CD4-positive, alpha-beta T cell (primary cell): ENCODE results near the gene VAPB. TPM values are rescaled to one million over a fixed set of nuclear protein-coding genes. Genes with fewer than 3 reads are reported as not detected.
A peak's percentile ranks its signal among the peaks of the same experiment; 100 is the strongest.

Source experiments
- ATAC-seq: fragments of 200-7000 bp; cut with Tn5 transposase; one replicate; pipeline ENCODE4 v1.10.0; 2022; ENCODE audit warnings: mild to moderate bottlenecking; ENCODE audit not compliant: poor library complexity
- CTCF ChIA-PET: fragments of 350-600 bp; sonication (Branson Sonifier 250); formaldehyde crosslinking; loops from one replicate; lab custom pipeline; 2021; ENCODE audit warnings: antibody characterized with exemption, inconsistent platforms; lab: Charles Lee
- POLR2A ChIA-PET: fragments of 350-600 bp; sonication (Branson Sonifier 250); formaldehyde crosslinking; loops from one replicate; lab custom pipeline; 2021; ENCODE audit warnings: antibody characterized with exemption, inconsistent platforms; lab: Charles Lee
- DNase-seq, 14 experiments: peaks; one replicate each; pipeline ENCODE4 v3.0.0-alpha.2; 2013 to 2020; ENCODE audit warnings: mixed read lengths in 2 of 14
- H3K27ac ChIP-seq, 2 donors: one replicate each; pipeline versions ENCODE4 v1.5.1 to v1.7.0; 2013; ENCODE audit warnings: low read length in 2 of 2, low read depth in 1 of 2, mild to moderate bottlenecking in 1 of 2
- H3K27me3 ChIP-seq, 2 experiments: 1 replicate in 1 of 2; 2 replicates in 1 of 2; pipeline versions ENCODE4 v1.6.1 to v1.7.0; 2013; ENCODE audit warnings: low read length in 2 of 2, control low read depth in 1 of 2, mild to moderate bottlenecking in 1 of 2, moderate library complexity in 1 of 2; ENCODE audit not compliant: insufficient read depth in 2 of 2, control insufficient read depth in 1 of 2
- H3K36me3 ChIP-seq: one replicate; pipeline ENCODE4 v1.6.1; 2013; ENCODE audit warnings: low read length, control low read depth; ENCODE audit not compliant: insufficient read depth
- H3K4me1 ChIP-seq: one replicate; pipeline ENCODE4 v1.6.1; 2013; ENCODE audit warnings: low read length, control low read depth; ENCODE audit not compliant: insufficient read depth
- H3K4me3 ChIP-seq: one replicate; pipeline ENCODE4 v1.5.1; 2013; ENCODE audit warnings: mild to moderate bottlenecking, low read length, moderate library complexity
- H3K9me3 ChIP-seq, 2 experiments: 1 replicate in 1 of 2; 2 replicates in 1 of 2; pipeline versions ENCODE4 v1.6.1 to v1.7.0; 2013; ENCODE audit warnings: low read length in 2 of 2, mild to moderate bottlenecking in 2 of 2, control low read depth in 1 of 2, moderate library complexity in 1 of 2; ENCODE audit not compliant: control insufficient read depth in 1 of 2, insufficient read depth in 1 of 2
- H3K27ac Mint-ChIP-seq: one replicate; pipeline ENCODE4 v1.8.0; 2020; ENCODE audit warnings: mixed read lengths
- H3K27me3 Mint-ChIP-seq: one replicate; pipeline ENCODE4 v1.8.0; 2021; ENCODE audit warnings: mixed read lengths
- H3K36me3 Mint-ChIP-seq: one replicate; pipeline ENCODE4 v1.8.0; 2021; ENCODE audit warnings: low read depth, mixed read lengths
- H3K4me1 Mint-ChIP-seq: one replicate; pipeline ENCODE4 v1.8.0; 2021; ENCODE audit warnings: low read depth, mixed read lengths
- H3K4me3 Mint-ChIP-seq: one replicate; pipeline ENCODE4 v1.8.0; 2020; ENCODE audit warnings: mild to moderate bottlenecking, mixed read lengths
- H3K9me3 Mint-ChIP-seq: one replicate; pipeline ENCODE4 v1.8.0; 2020; ENCODE audit warnings: mixed read lengths
- intact Hi-C, 2 experiments: fragments of 100-400 bp; cut with DNase I in 1 of 2; cut with micrococcal nuclease in 1 of 2; formaldehyde crosslinking; loops; one replicate each; pipeline versions ENCODE4 v1.15.1 to v1.9.0; 2023 to 2025; cut with DNase I, micrococcal nuclease
- total RNA-seq, 174 experiments: library from RNA in 2 of 174; stranded (reverse) in 2 of 174; gene quantifications; one replicate each; pipeline ENCODE4 v1.2.3 and lab custom pipeline; 2021 to 2026
- TF ChIP-seq, protein P1 (sequence below): fragments of 200-600 bp; IDR thresholded peaks from one replicate; pipeline ENCODE4 v1.8.0; 2022; ENCODE audit warnings: antibody characterized with exemption, mild to moderate bottlenecking

The VAPB gene
- total RNA-seq, 2 experiments from 2014 or later: 25.2 to 29.4 TPM

DNA sequence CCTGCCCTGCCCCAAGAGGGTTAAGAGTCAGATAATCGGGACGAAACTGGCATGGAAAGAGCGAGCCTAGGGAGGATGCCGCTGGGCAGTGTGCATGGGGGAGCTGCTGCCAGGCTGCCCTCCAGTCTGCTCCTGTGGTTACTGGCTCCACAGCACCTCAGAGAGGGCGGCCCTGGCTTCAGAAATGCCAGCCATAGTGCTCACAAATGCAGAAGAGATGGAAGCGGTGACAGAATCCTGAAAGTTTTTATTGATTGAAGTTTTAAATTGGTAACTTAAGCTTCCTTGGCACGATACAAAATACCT, 57.9 kb downstream of the VAPB start:
- peaks cover 46% of the 10 kb centered on the region for H3K36me3 ChIP-seq
- CTCF ChIA-PET: no interaction called here
- peaks cover 90% of the 10 kb centered on the region for H3K36me3 Mint-ChIP-seq

DNA sequence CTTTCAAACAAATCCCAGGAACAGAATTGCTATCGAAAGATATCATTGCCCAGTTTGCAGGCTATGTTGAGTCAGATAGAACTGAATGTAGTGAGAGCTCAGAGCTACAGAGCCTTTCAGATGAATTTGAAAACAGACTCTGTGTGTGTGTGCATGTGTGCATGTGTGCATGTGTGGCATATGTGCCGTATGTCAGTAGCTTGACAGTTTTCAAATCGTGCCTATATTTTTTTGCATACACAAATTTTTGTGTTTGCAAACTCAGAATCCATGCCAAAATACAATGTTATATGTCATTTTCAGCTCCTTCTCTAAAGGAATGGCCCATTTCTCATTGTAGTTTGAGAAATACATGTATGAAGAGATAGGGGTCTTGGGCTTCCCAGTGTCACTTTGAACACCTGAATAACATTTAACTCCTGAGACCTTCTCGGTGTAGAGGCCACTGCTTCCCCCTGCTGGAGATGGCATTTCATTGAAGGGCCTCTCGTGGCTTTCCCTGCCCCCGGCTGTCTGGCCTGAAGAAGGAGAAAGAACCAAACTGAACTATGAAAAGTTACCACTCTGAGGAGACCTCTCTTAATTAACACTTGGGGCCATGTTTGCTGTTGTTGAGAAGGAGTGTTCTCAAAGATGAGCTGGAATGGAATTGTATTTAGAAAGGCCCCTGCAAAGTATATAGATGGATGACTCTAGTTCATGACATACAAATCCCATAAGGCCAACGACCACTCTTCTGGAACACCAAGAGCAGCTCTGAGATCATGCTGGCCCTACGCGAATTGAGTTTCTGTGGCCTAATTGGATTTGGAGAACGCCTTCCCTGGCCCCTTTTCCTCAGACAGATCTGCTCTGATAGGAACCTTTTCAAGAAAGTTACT, 58.7 kb downstream of the VAPB start:
- Mint-ChIP-seq H3K9me3 (no peaks in the 10 kb centered on the region), H3K27me3 (no peaks in the 10 kb centered on the region), H3K4me1 (no peaks in the 10 kb centered on the region), H3K27ac (no peak overlapping the region), H3K4me3 (no peak overlapping the region), H3K36me3 (peaks cover 82% of the 10 kb centered on the region)
- TF ChIP-seq, protein P1, sequence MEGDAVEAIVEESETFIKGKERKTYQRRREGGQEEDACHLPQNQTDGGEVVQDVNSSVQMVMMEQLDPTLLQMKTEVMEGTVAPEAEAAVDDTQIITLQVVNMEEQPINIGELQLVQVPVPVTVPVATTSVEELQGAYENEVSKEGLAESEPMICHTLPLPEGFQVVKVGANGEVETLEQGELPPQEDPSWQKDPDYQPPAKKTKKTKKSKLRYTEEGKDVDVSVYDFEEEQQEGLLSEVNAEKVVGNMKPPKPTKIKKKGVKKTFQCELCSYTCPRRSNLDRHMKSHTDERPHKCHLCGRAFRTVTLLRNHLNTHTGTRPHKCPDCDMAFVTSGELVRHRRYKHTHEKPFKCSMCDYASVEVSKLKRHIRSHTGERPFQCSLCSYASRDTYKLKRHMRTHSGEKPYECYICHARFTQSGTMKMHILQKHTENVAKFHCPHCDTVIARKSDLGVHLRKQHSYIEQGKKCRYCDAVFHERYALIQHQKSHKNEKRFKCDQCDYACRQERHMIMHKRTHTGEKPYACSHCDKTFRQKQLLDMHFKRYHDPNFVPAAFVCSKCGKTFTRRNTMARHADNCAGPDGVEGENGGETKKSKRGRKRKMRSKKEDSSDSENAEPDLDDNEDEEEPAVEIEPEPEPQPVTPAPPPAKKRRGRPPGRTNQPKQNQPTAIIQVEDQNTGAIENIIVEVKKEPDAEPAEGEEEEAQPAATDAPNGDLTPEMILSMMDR: peak; percentile 67
- Histone ChIP-seq H3K27me3 (no peaks in the 10 kb centered on the region), H3K9me3 (no peaks in the 10 kb centered on the region), H3K27ac (no peak overlapping the region), H3K4me3 (no peak overlapping the region), H3K36me3 (peaks cover 40% of the 10 kb centered on the region), H3K4me1 (no peaks in the 10 kb centered on the region)
- intact Hi-C loops: loop anchor here (1.0 to 10.0 kb wide), 2 partner anchors 53 to 210 kb away; no protein-coding TSS in a partner anchor
- CTCF ChIA-PET: interaction anchor here (1.3 kb wide), 1 partner anchor 59 kb away, joined by 3 read pairs; the partner anchor contains the start of gene VAPB
- DNase-seq: peak; percentile 33 to 72 (median 49)
- peak; percentile 90 for ATAC-seq
- POLR2A ChIA-PET: no interaction called here

More for the DNA sequence above, 57.9 kb downstream of the VAPB start:
- POLR2A ChIA-PET: no interaction called here
- intact Hi-C loops: loop anchor here (1.0 to 10.0 kb wide), 2 partner anchors 52 to 210 kb away; no protein-coding TSS in a partner anchor
- Mint-ChIP-seq H3K4me1 (no peaks in the 10 kb centered on the region), H3K9me3 (no peaks in the 10 kb centered on the region), H3K4me3 (no peak overlapping the region), H3K27me3 (no peaks in the 10 kb centered on the region), H3K27ac (no peak overlapping the region)
- Histone ChIP-seq H3K9me3 (no peaks in the 10 kb centered on the region), H3K4me1 (no peaks in the 10 kb centered on the region), H3K27ac (no peak overlapping the region), H3K4me3 (no peak overlapping the region), H3K27me3 (no peaks in the 10 kb centered on the region)
- DNase-seq: no peak
- ATAC-seq: no peak
- TF ChIP-seq, protein P1: no peak

DNA sequence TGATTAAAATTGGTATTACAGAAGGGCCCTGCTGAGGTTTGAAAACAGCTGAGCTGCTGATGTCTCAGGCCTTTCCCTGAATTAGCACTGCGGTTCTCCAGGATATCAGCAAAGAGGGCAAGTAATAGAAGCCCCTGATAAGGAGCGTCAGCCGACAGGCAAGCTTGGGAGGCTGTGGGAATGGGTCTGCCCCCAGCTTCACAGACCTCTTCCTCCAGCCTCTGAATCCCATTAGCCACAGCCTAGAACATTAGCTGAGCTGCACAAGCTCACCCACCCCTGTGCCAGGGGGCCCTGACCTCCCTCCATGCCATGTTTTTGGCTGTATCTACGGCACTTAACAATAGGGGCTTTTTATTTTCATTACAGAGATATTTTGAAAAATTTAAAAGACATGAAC, 59.9 kb downstream of the VAPB start:
- Histone ChIP-seq H3K36me3 (peaks cover 33% of the 10 kb centered on the region), H3K27me3 (no peaks in the 10 kb centered on the region), H3K27ac (no peak overlapping the region), H3K4me1 (no peaks in the 10 kb centered on the region), H3K4me3 (no peak overlapping the region), H3K9me3 (no peaks in the 10 kb centered on the region)
- no peak overlapping the region for H3K4me3 Mint-ChIP-seq
- no peak overlapping the region for H3K27ac Mint-ChIP-seq
- ChIA-PET POLR2A (no interaction called here), CTCF (no interaction called here)
- peaks cover 73% of the 10 kb centered on the region for H3K36me3 Mint-ChIP-seq
- no peaks in the 10 kb centered on the region for H3K27me3 Mint-ChIP-seq
- no peaks in the 10 kb centered on the region for H3K4me1 Mint-ChIP-seq
- ATAC-seq (no peak), DNase-seq (no peak)
- TF ChIP-seq, protein P1: no peak
- intact Hi-C loops: loop anchor here in 1 of 2 experiments (10.0 kb wide), 1 partner anchor 54 kb away; no protein-coding TSS in a partner anchor
- no peaks in the 10 kb centered on the region for H3K9me3 Mint-ChIP-seq
